NOMO-1 (cell line): ENCODE measurements around the gene GGT5.
"Not testable (repeated sequence)": the region's sequence is repeated elsewhere in the genome, so short reads cannot be mapped to it uniquely, and the experiment has no call there.

Experiments used
- DNase-seq, 2 experiments: peaks; one replicate each; lab custom pipeline; 2025; ENCODE audit not compliant: unreplicated experiment in 2 of 2; lab: John Stamatoyannopoulos, UW

GGT5 gene

GRCh38 chr22:24245030-24245431 lies at the start of gene GGT5:
Gene GGT5, minus strand, starts transcription at chr22:24245082. Its CDS starts 357 bp downstream, at chr22:24244725.
- not testable (repeated sequence) for DNase-seq

- not testable (repeated sequence) for DNase-seq
Measured at GRCh38 chr22:24292202-24292830, 47.4 kb upstream of the GGT5 start.

GRCh38 chr22:24291515-24292201 lies 46.8 kb upstream of the GGT5 start:
- DNase-seq, result peak in 1 of 2 experiments; percentile 11

- no peak for DNase-seq
Measured at GRCh38 chr22:24290459-24290858, 45.6 kb upstream of the GGT5 start.

GRCh38 chr22:24289741-24290163 lies 44.9 kb upstream of the GGT5 start:
- DNase-seq, result no peak

- DNase-seq, result no peak
Measured at GRCh38 chr22:24289114-24289513, 44.2 kb upstream of the GGT5 start.

GRCh38 chr22:24287801-24288200 lies 42.9 kb upstream of the GGT5 start:
- DNase-seq, result not testable (repeated sequence)

GRCh38 chr22:24287212-24287611 lies 42.3 kb upstream of the GGT5 start:
- not testable (repeated sequence) for DNase-seq

- no peak for DNase-seq
Measured at GRCh38 chr22:24285245-24285644, 40.4 kb upstream of the GGT5 start.

- no peak for DNase-seq
Measured at GRCh38 chr22:24284747-24285203, 39.9 kb upstream of the GGT5 start.

GRCh38 chr22:24282401-24282800 lies 37.5 kb upstream of the GGT5 start:
- no peak for DNase-seq

- not testable (repeated sequence) for DNase-seq
Measured at GRCh38 chr22:24280363-24280762, 35.5 kb upstream of the GGT5 start.

GRCh38 chr22:24274696-24275405 lies 30.0 kb upstream of the GGT5 start:
- DNase-seq, result not testable (repeated sequence)

GRCh38 chr22:24273906-24274305 lies 29.0 kb upstream of the GGT5 start:
- DNase-seq, result not testable (repeated sequence)

GRCh38 chr22:24273031-24273430 lies 28.1 kb upstream of the GGT5 start:
- not testable (repeated sequence) for DNase-seq

- DNase-seq, result peak in 1 of 2 experiments; percentile 32
Measured at GRCh38 chr22:24271386-24271854, 26.5 kb upstream of the GGT5 start.

GRCh38 chr22:24270556-24271385 lies 25.9 kb upstream of the GGT5 start, which contains the start of gene SPECC1L:
Gene SPECC1L, plus strand, starts transcription at chr22:24270831. Its CDS starts 31,401 bp downstream, at chr22:24302232.
- peak; percentile 82 to 92 for DNase-seq

- not testable (repeated sequence) for DNase-seq
Measured at GRCh38 chr22:24266495-24266894, 21.6 kb upstream of the GGT5 start.

GRCh38 chr22:24265734-24266133 lies 20.9 kb upstream of the GGT5 start:
- no peak for DNase-seq

- not testable (repeated sequence) for DNase-seq
Measured at GRCh38 chr22:24264329-24264896, 19.5 kb upstream of the GGT5 start.
